Activated CD4-positive, alpha-beta T cell treated with anti-CD3 and anti-CD28 coated beads, Interleukin-2, amount 50 U/mL, for 24 hours (primary cell): ENCODE results near the gene FHL1.

ENCODE experiments used
- DNase-seq, 2 donors: peaks; one replicate each; pipeline ENCODE4 v3.0.0-alpha.2; 2020; ENCODE audit warnings: low read depth in 1 of 2, low spot score in 1 of 2

The FHL1 gene

GRCh38 chrX:136250191-136251040 lies 103.1 kb downstream of the FHL1 start:
- DNase-seq = peak; percentile 16 to 18

- peak; percentile 22 to 44 for DNase-seq
Observed at GRCh38 chrX:136251041-136251991, 104.0 kb downstream of the FHL1 start, which contains the start of gene MAP7D3. Gene MAP7D3 (minus strand): TSS chrX:136251400. CDS start chrX:136251358, 42 bp downstream.

DNA sequence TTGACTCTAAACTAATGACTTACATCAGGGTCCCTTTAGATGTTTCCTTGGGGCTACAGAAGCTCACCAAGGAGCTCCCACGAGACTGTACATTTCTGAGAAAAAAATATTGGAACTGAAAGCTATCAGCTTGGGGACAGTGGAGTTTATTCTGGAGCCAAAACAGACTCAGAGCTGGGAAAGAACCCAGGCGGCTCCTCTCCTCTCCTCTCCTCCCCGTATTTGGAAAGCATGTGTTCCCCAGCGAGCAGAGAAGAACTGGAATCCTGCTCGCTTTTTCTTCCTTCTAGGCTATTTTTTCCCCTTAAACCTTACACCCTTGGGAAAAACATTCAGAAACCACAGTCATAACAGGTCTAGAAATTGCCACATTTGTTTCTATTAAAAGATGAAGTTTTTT lies 108.2 kb downstream of the FHL1 start:
- no peak for DNase-seq

DNA sequence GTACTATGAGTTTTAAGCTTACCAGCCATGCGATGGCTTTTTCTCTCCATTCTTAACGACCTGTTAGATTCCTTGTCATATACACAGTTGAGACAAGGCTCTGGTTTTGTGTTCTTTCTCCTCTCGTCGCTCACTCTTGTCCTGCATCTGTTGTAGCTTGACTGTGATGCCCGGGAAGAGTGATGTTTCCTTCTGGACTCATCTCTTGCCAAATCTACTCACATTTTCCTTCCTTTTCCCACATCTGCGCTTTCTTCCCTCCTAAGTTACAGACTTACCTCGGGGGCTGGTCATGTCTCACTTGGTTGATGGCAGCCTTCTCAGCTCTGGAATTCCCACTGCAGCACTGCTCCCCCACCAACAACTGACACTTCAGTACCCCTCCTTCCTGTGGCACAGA lies 108.7 kb downstream of the FHL1 start:
- no peak for DNase-seq

DNA sequence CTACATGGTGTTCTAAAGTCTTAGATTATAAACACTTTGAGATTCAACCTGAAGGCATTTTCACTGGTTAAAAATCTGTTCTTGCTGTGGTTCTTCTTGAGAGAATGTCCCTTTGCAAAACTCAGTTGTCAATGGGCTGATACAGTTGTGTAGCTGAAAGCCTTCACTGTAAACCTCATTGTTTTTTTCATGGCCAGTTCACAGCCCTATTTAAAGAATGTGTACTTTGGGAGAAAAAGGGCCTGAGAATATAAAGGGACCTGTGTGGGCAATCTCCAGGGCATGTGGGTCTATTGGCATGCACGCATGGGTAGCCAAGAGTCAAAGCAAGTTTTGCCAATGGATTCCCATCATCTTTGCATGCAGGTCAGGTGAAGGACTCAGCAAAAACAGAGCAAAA lies 111.6 kb downstream of the FHL1 start:
- DNase-seq = no peak

GRCh38 chrX:136259543-136259942 lies 112.2 kb downstream of the FHL1 start:
- DNase-seq = no peak

- no peak for DNase-seq
Observed at GRCh38 chrX:136260776-136261175, 113.4 kb downstream of the FHL1 start.
